Astrocyte (in vitro differentiated cells and primary cell): Measurements from ENCODE around the gene KRTAP6-1. TPM values are rescaled to one million over a fixed set of nuclear protein-coding genes. Genes with fewer than 3 reads are reported as not detected.

Source experiments
- DNase-seq: peaks from one replicate; pipeline ENCODE4 v3.0.0-alpha.2; 2010; ENCODE audit warnings: low read depth
- FAIRE-seq: peaks from 2 replicates; lab custom pipeline; 2011; peaks lifted over from hg19 to GRCh38; lab: Jason Lieb, UNC
- H2AFZ ChIP-seq: 2 replicates; pipeline ENCODE4 v1.6.0; 2012; ENCODE audit warnings: low read depth, low read length, inconsistent platforms
- H3K27ac ChIP-seq: 2 replicates; pipeline ENCODE4 v1.5.1; 2011; ENCODE audit warnings: low read depth, low read length, inconsistent platforms
- H3K27me3 ChIP-seq: 2 replicates; pipeline ENCODE4 v1.6.0; 2011; ENCODE audit warnings: low read length, inconsistent platforms; ENCODE audit not compliant: insufficient read depth
- H3K36me3 ChIP-seq: 2 replicates; pipeline ENCODE4 v1.5.1; 2011; ENCODE audit warnings: low read length, inconsistent platforms; ENCODE audit not compliant: insufficient read depth
- H3K4me1 ChIP-seq: 2 replicates; pipeline ENCODE4 v1.5.1; 2011; ENCODE audit warnings: low read length, inconsistent platforms; ENCODE audit not compliant: insufficient read depth
- H3K4me2 ChIP-seq: 2 replicates; pipeline ENCODE4 v1.6.0; 2012; ENCODE audit warnings: low read length, inconsistent platforms
- H3K4me3 ChIP-seq: 2 replicates; pipeline ENCODE4 v1.5.1; 2011; ENCODE audit warnings: low read depth, mild to moderate bottlenecking, low read length, inconsistent platforms; ENCODE audit not compliant: insufficient read depth
- H3K79me2 ChIP-seq: 2 replicates; pipeline ENCODE4 v1.6.0; 2012; ENCODE audit warnings: mild to moderate bottlenecking, low read length, inconsistent platforms; ENCODE audit not compliant: insufficient read depth
- H3K9ac ChIP-seq: 2 replicates; pipeline ENCODE4 v1.6.0; 2012; ENCODE audit warnings: mild to moderate bottlenecking, low read length, inconsistent platforms
- H3K9me3 ChIP-seq: 2 replicates; pipeline ENCODE4 v1.5.1; 2012; ENCODE audit warnings: low read depth, mild to moderate bottlenecking, low read length, inconsistent platforms; ENCODE audit not compliant: insufficient read depth
- H4K20me1 ChIP-seq: 2 replicates; pipeline ENCODE4 v1.6.0; 2012; ENCODE audit warnings: low read length, inconsistent platforms; ENCODE audit not compliant: insufficient read depth
- H3K27ac Mint-ChIP-seq: one replicate; pipeline ENCODE4 v1.8.0; 2021; ENCODE audit warnings: mild to moderate bottlenecking, mixed read lengths; ENCODE audit not compliant: unreplicated experiment
- H3K27me3 Mint-ChIP-seq: one replicate; pipeline ENCODE4 v1.8.0; 2021; ENCODE audit warnings: low read depth, mixed read lengths; ENCODE audit not compliant: unreplicated experiment
- H3K36me3 Mint-ChIP-seq: one replicate; pipeline ENCODE4 v1.8.0; 2021; ENCODE audit warnings: low read depth, mixed read lengths; ENCODE audit not compliant: unreplicated experiment
- H3K4me1 Mint-ChIP-seq: one replicate; pipeline ENCODE4 v1.8.0; 2021; ENCODE audit warnings: low read depth, mixed read lengths; ENCODE audit not compliant: unreplicated experiment
- H3K4me3 Mint-ChIP-seq: one replicate; pipeline ENCODE4 v1.8.0; 2021; ENCODE audit warnings: mild to moderate bottlenecking, moderate library complexity, mixed read lengths; ENCODE audit not compliant: unreplicated experiment
- H3K9me3 Mint-ChIP-seq: one replicate; pipeline ENCODE4 v1.8.0; 2021; ENCODE audit warnings: mild to moderate bottlenecking, mixed read lengths; ENCODE audit not compliant: unreplicated experiment
- EZH2 ChIP-seq: IDR thresholded peaks from 2 replicates; pipeline ENCODE4 v1.6.1; 2012; ENCODE audit warnings: mild to moderate bottlenecking, low read length, inconsistent platforms; ENCODE audit not compliant: insufficient read depth
- total RNA-seq: library from RNA; stranded (reverse); gene quantifications from 2 replicates; pipeline ENCODE4 v1.2.1, GENCODE V29; 2021
- TF ChIP-seq, protein P1 (sequence below): IDR thresholded peaks from 2 replicates; pipeline ENCODE4 v1.5.1; 2011; ENCODE audit warnings: low read depth, mild to moderate bottlenecking, inconsistent platforms, low read length, moderate library complexity; ENCODE audit not compliant: insufficient read depth

Gene KRTAP6-1
- total RNA-seq, 1 donor from 2014 or later: not detected

- no peak within 1 kb of the TSS for H3K9ac ChIP-seq
- Mint-ChIP-seq H3K36me3 (no peaks in the 10 kb centered on the region), H3K4me3 (no peak within 1 kb of the TSS), H3K27ac (no peak within 1 kb of the TSS), H3K4me1 (no peaks in the 10 kb centered on the region), H3K9me3 (no peaks in the 10 kb centered on the region), H3K27me3 (no peaks in the 10 kb centered on the region)
- no peaks in the 10 kb centered on the region for H3K27me3 ChIP-seq
- no peak for FAIRE-seq
- no peak within 1 kb of the TSS for H3K4me3 ChIP-seq
- H4K20me1 ChIP-seq: no peaks in the 10 kb centered on the region
- no peaks in the 10 kb centered on the region for H3K9me3 ChIP-seq
- no peak for DNase-seq
- no peaks in the 10 kb centered on the region for H3K4me1 ChIP-seq
- no peak within 1 kb of the TSS for H2AFZ ChIP-seq
- H3K27ac ChIP-seq: no peak within 1 kb of the TSS
- H3K79me2 ChIP-seq: no peaks in the 10 kb centered on the region
- H3K36me3 ChIP-seq: no peaks in the 10 kb centered on the region
- no peak for TF ChIP-seq EZH2
- TF ChIP-seq, protein P1, sequence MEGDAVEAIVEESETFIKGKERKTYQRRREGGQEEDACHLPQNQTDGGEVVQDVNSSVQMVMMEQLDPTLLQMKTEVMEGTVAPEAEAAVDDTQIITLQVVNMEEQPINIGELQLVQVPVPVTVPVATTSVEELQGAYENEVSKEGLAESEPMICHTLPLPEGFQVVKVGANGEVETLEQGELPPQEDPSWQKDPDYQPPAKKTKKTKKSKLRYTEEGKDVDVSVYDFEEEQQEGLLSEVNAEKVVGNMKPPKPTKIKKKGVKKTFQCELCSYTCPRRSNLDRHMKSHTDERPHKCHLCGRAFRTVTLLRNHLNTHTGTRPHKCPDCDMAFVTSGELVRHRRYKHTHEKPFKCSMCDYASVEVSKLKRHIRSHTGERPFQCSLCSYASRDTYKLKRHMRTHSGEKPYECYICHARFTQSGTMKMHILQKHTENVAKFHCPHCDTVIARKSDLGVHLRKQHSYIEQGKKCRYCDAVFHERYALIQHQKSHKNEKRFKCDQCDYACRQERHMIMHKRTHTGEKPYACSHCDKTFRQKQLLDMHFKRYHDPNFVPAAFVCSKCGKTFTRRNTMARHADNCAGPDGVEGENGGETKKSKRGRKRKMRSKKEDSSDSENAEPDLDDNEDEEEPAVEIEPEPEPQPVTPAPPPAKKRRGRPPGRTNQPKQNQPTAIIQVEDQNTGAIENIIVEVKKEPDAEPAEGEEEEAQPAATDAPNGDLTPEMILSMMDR: no peak
- H3K4me2 ChIP-seq: no peak within 1 kb of the TSS
Observed at GRCh38 chr21:30642564-30642963, 28.8 kb upstream of the KRTAP6-1 start, which contains the start of gene KRTAP20-3. Gene KRTAP20-3 (plus strand): TSS chr21:30642864.

GRCh38 chr21:30638686-30639085 lies 25.0 kb upstream of the KRTAP6-1 start:
- Histone ChIP-seq H3K36me3 (no peaks in the 10 kb centered on the region), H3K79me2 (no peaks in the 10 kb centered on the region), H2AFZ (no peak overlapping the region), H3K4me3 (no peak overlapping the region), H3K9me3 (no peaks in the 10 kb centered on the region), H3K27me3 (no peaks in the 10 kb centered on the region), H3K27ac (no peak overlapping the region), H3K4me1 (no peaks in the 10 kb centered on the region), H3K9ac (no peak overlapping the region), H4K20me1 (no peaks in the 10 kb centered on the region), H3K4me2 (no peak overlapping the region)
- no peak for FAIRE-seq
- TF ChIP-seq, protein P1: no peak
- TF ChIP-seq EZH2: no peak
- Mint-ChIP-seq H3K27ac (no peak overlapping the region), H3K9me3 (no peaks in the 10 kb centered on the region), H3K4me1 (no peaks in the 10 kb centered on the region), H3K4me3 (no peak overlapping the region), H3K27me3 (no peaks in the 10 kb centered on the region), H3K36me3 (no peaks in the 10 kb centered on the region)
- DNase-seq: no peak

DNA sequence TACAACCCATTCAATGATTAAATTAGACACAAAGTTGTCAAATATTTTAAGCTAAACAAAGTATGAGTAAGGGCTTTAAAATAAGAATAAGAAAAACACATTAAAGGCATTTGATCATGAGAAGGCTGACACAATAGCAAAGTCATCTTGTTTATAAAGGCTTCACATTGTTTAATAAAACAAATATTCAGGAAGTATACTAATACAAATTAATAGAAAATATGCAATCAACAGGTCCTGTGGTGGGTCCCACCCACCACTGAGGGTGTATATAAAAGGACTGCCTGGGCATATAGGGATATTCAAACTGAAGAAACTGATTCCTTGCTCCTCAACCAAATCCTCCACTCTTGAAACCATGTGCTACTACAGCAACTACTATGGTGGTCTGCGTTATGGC lies 21.2 kb upstream of the KRTAP6-1 start, which contains the start of gene KRTAP20-2:
TSS of gene KRTAP20-2 (plus strand) at position 301 of the 400 bp plus-strand sequence. CDS start at position 359, 58 bp downstream.
- FAIRE-seq: no peak
- Mint-ChIP-seq H3K27me3 (no peaks in the 10 kb centered on the region), H3K4me3 (no peak within 1 kb of the TSS), H3K9me3 (no peaks in the 10 kb centered on the region), H3K27ac (no peak within 1 kb of the TSS), H3K36me3 (no peaks in the 10 kb centered on the region), H3K4me1 (no peaks in the 10 kb centered on the region)
- no peaks in the 10 kb centered on the region for H3K4me1 ChIP-seq
- no peak for TF ChIP-seq EZH2
- TF ChIP-seq, protein P1: no peak
- no peaks in the 10 kb centered on the region for H3K27me3 ChIP-seq
- H4K20me1 ChIP-seq: no peaks in the 10 kb centered on the region
- H3K9me3 ChIP-seq: peaks cover 4% of the 10 kb centered on the region
- no peak within 1 kb of the TSS for H2AFZ ChIP-seq
- no peak within 1 kb of the TSS for H3K4me2 ChIP-seq
- DNase-seq: no peak
- H3K9ac ChIP-seq: no peak within 1 kb of the TSS
- H3K36me3 ChIP-seq: no peaks in the 10 kb centered on the region
- no peak within 1 kb of the TSS for H3K27ac ChIP-seq
- H3K79me2 ChIP-seq: no peaks in the 10 kb centered on the region
- no peak within 1 kb of the TSS for H3K4me3 ChIP-seq
